CD14-positive monocyte (primary cell): ENCODE measurements around the gene SNTN. TPM values are rescaled to one million over a fixed set of nuclear protein-coding genes. Genes with fewer than 3 reads are reported as not detected.

Source experiments
- DNase-seq, 3 donors: peaks; one replicate each; pipeline ENCODE4 v3.0.0-alpha.2; 2011 to 2022
- H2AFZ ChIP-seq: 2 replicates; pipeline ENCODE4 v1.6.0; 2012; ENCODE audit warnings: mild to moderate bottlenecking, low read depth, low read length, inconsistent platforms; ENCODE audit not compliant: insufficient read depth, poor library complexity, severe bottlenecking
- H3K27ac ChIP-seq, 2 donors: 1 replicate in 1 of 2; 2 replicates in 1 of 2; pipeline ENCODE4 v1.5.1; 2012 to 2013; ENCODE audit warnings: low read length in 2 of 2, control low read depth in 1 of 2, inconsistent platforms in 1 of 2, low read depth in 1 of 2, mild to moderate bottlenecking in 1 of 2
- H3K27me3 ChIP-seq, 2 donors: one replicate each; pipeline versions ENCODE4 v1.6.0 to v1.6.1; 2011 to 2013; ENCODE audit warnings: low read length in 2 of 2; ENCODE audit not compliant: control insufficient read depth in 2 of 2, insufficient read depth in 2 of 2
- H3K36me3 ChIP-seq, 2 donors: replicated peaks in 1 of 2; 1 replicate in 1 of 2; 2 replicates in 1 of 2; pipeline versions ENCODE4 v1.5.1 to v1.6.1; 2012 to 2013; ENCODE audit warnings: low read length in 2 of 2, control low read depth in 1 of 2, inconsistent platforms in 1 of 2, mild to moderate bottlenecking in 1 of 2; ENCODE audit not compliant: insufficient read depth in 2 of 2, control insufficient read depth in 1 of 2
- H3K4me1 ChIP-seq, 2 donors: 1 replicate in 1 of 2; 2 replicates in 1 of 2; pipeline versions ENCODE4 v1.5.1 to v1.6.1; 2012 to 2013; ENCODE audit warnings: low read length in 2 of 2, control low read depth in 1 of 2, inconsistent platforms in 1 of 2, mild to moderate bottlenecking in 1 of 2, moderate library complexity in 1 of 2; ENCODE audit not compliant: insufficient read depth in 2 of 2, control insufficient read depth in 1 of 2
- H3K4me2 ChIP-seq: replicated peaks from 2 replicates; pipeline ENCODE3; 2012; ENCODE audit warnings: low read length, moderate library complexity, mild to moderate bottlenecking; ENCODE audit not compliant: poor library complexity, severe bottlenecking; ENCODE audit errors: extremely low read depth
- H3K4me3 ChIP-seq, 3 experiments: fragments of 200-600 bp in 1 of 3; sonication (generic) in 1 of 3; replicated peaks in 1 of 3; 1 replicate in 2 of 3; 2 replicates in 1 of 3; pipeline ENCODE4 v1.5.1; 2011 to 2013; ENCODE audit warnings: low read length in 3 of 3, mild to moderate bottlenecking in 3 of 3, control low read depth in 2 of 3, low read depth in 2 of 3, inconsistent platforms in 1 of 3, moderate library complexity in 1 of 3
- H3K79me2 ChIP-seq: 2 replicates; pipeline ENCODE4 v1.6.0; 2012; ENCODE audit warnings: mild to moderate bottlenecking, control low read depth, inconsistent platforms, low read length, moderate library complexity; ENCODE audit not compliant: insufficient read depth
- H3K9ac ChIP-seq: 2 replicates; pipeline ENCODE4 v1.6.0; 2017; ENCODE audit warnings: low read length, mild to moderate bottlenecking; ENCODE audit not compliant: insufficient read depth, poor library complexity, severe bottlenecking
- H3K9me3 ChIP-seq, 2 donors: replicated peaks in 1 of 2; 1 replicate in 1 of 2; 2 replicates in 1 of 2; pipeline versions ENCODE4 v1.5.1 to v1.6.1; 2012 to 2013; ENCODE audit warnings: low read length in 2 of 2, control low read depth in 1 of 2; ENCODE audit not compliant: control insufficient read depth in 1 of 2, insufficient read depth in 1 of 2
- H4K20me1 ChIP-seq: 2 replicates; pipeline ENCODE4 v1.6.0; 2012; ENCODE audit warnings: mild to moderate bottlenecking, low read length, control low read depth, moderate library complexity; ENCODE audit not compliant: insufficient read depth
- H3K27ac Mint-ChIP-seq, 7 donors: one replicate each; pipeline ENCODE4 v1.8.0; 2020; ENCODE audit warnings: mild to moderate bottlenecking in 7 of 7, mixed read lengths in 7 of 7, moderate library complexity in 6 of 7, inconsistent platforms in 2 of 7
- H3K27me3 Mint-ChIP-seq, 3 donors: one replicate each; pipeline ENCODE4 v1.8.0; 2021 to 2022; ENCODE audit warnings: low read depth in 3 of 3, mild to moderate bottlenecking in 3 of 3, mixed read lengths in 3 of 3, moderate library complexity in 3 of 3, inconsistent platforms in 1 of 3
- H3K36me3 Mint-ChIP-seq, 2 donors: one replicate each; pipeline ENCODE4 v1.8.0; 2020; ENCODE audit warnings: mixed read lengths in 2 of 2, inconsistent platforms in 1 of 2, mild to moderate bottlenecking in 1 of 2
- H3K4me1 Mint-ChIP-seq: one replicate; pipeline ENCODE4 v1.8.0; 2020; ENCODE audit warnings: mild to moderate bottlenecking, mixed read lengths
- H3K4me3 Mint-ChIP-seq, 2 donors: one replicate each; pipeline ENCODE4 v1.8.0; 2020; ENCODE audit warnings: mild to moderate bottlenecking in 2 of 2, mixed read lengths in 2 of 2, moderate library complexity in 1 of 2
- H3K9me3 Mint-ChIP-seq, 7 donors: one replicate each; pipeline ENCODE4 v1.8.0; 2020 to 2022; ENCODE audit warnings: mixed read lengths in 7 of 7, mild to moderate bottlenecking in 6 of 7, moderate library complexity in 6 of 7, inconsistent platforms in 2 of 7
- CTCF ChIP-seq: fragments of 200-600 bp; IDR thresholded peaks from one replicate; pipeline ENCODE4 v1.8.0; 2022; ENCODE audit warnings: antibody characterized with exemption, mild to moderate bottlenecking
- WGBS: methylation state at CpG from one replicate; pipeline ENCODE4 v1.1.5; 2013; ENCODE audit warnings: missing lambda C conversion rate; ENCODE audit not compliant: insufficient coverage; 5-methylcytosine and 5-hydroxymethylcytosine counted together
- intact Hi-C, 2 donors: fragments of 100-400 bp; cut with micrococcal nuclease; formaldehyde crosslinking; loops; one replicate each; pipeline versions ENCODE4 v1.15.0 to v1.15.1; 2023
- polyA plus RNA-seq, 3 donors: library from polyadenylated mRNA; depleted of rRNA in 1 of 3; unstranded in 2 of 3; stranded (reverse) in 1 of 3; fragments of 300-500 nt in 2 of 3; fragments of >200 nt in 1 of 3; fragmentation: Illumina TruSeq in 2 of 3; gene quantifications; 1 replicate in 2 of 3; 2 replicates in 1 of 3; pipeline ENCODE4 v1.2.3, GENCODE V29; 2012 to 2021

SNTN gene
- polyA plus RNA-seq, 3 donors = not detected

- no peaks in the 10 kb centered on the region for H4K20me1 ChIP-seq
- Mint-ChIP-seq H3K9me3 (peaks cover 0 to 7% (median 0%) of the 10 kb centered on the region in 7 donors), H3K27me3 (peaks cover 0 to under 1% (median 0%) of the 10 kb centered on the region in 3 donors), H3K4me3 (no peak overlapping the region), H3K27ac (no peak overlapping the region), H3K4me1 (no peaks in the 10 kb centered on the region), H3K36me3 (no peaks in the 10 kb centered on the region)
- H3K9me3 ChIP-seq = no peaks in the 10 kb centered on the region
- no peak for DNase-seq
- no peaks in the 10 kb centered on the region for H3K27me3 ChIP-seq
- H3K4me2 ChIP-seq = no peak overlapping the region
- H3K27ac ChIP-seq = no peak overlapping the region
- no peak overlapping the region for H3K9ac ChIP-seq
- no peaks in the 10 kb centered on the region for H3K4me1 ChIP-seq
- H3K36me3 ChIP-seq = no peaks in the 10 kb centered on the region
- H3K4me3 ChIP-seq = no peak overlapping the region
- no peak overlapping the region for H2AFZ ChIP-seq
- no peak for TF ChIP-seq CTCF
- H3K79me2 ChIP-seq = no peaks in the 10 kb centered on the region
- intact Hi-C loops = no loop called here
- WGBS = no CpG with 5 or more reads among the region's 1 CpG
These were observed 41.1 kb upstream of the SNTN start for GRCh38 chr3:63611382-63611781.

- no peaks in the 10 kb centered on the region for H4K20me1 ChIP-seq
- Mint-ChIP-seq H3K4me3 (no peak overlapping the region), H3K27ac (no peak overlapping the region), H3K4me1 (no peaks in the 10 kb centered on the region), H3K36me3 (no peaks in the 10 kb centered on the region), H3K27me3 (no peaks in the 10 kb centered on the region), H3K9me3 (peaks cover 0 to 7% (median 0%) of the 10 kb centered on the region in 7 donors)
- no peak overlapping the region for H3K4me2 ChIP-seq
- no peak overlapping the region for H3K9ac ChIP-seq
- H3K36me3 ChIP-seq = no peaks in the 10 kb centered on the region
- H3K9me3 ChIP-seq = no peaks in the 10 kb centered on the region
- H3K4me1 ChIP-seq = no peaks in the 10 kb centered on the region
- no CpG with 5 or more reads among the region's 1 CpG for WGBS
- no peak for DNase-seq
- no peak overlapping the region for H2AFZ ChIP-seq
- no peak overlapping the region for H3K4me3 ChIP-seq
- no peak for TF ChIP-seq CTCF
- intact Hi-C loops = no loop called here
- no peak overlapping the region for H3K27ac ChIP-seq
- H3K27me3 ChIP-seq = no peaks in the 10 kb centered on the region
- no peaks in the 10 kb centered on the region for H3K79me2 ChIP-seq
These were observed 38.9 kb upstream of the SNTN start for GRCh38 chr3:63613561-63613960.
